ENCODE measurements around the gene PFAS. TPM values are rescaled to one million over a fixed set of nuclear protein-coding genes. Genes with fewer than 3 reads are reported as not detected.
A peak's percentile ranks its signal among the peaks of the same experiment; 100 is the strongest.

The PFAS gene
- total RNA-seq, 1 experiment from 2014 or later, result 66.8 TPM

DNA sequence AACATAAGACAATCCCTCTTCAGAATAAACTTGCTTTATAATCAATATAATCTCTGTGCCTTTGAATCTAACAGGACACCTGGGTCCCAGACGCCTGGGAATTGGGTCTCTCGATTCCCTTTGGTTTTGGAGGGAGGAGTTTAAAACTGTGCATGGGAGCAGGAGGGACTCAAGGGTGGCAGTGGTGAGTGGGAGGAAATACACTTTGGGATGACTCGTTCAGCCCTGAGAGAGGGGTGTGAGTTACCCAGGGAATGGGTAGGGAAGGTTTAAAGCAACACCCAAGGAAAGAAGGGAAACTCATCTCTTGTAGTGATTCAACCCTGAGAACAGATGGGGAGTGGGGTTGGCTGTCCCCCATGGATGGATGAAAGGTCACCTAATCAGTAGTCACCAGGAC lies 41.0 kb downstream of the PFAS start:
- Mint-ChIP-seq H3K4me3 (ENCODE audit: low read depth, unreplicated experiment) (no peak overlapping the region), H3K27ac (ENCODE audit: unreplicated experiment) (no peak overlapping the region), H3K4me1 (ENCODE audit: low read depth, unreplicated experiment) (peaks cover 20% of the 10 kb centered on the region), H3K36me3 (ENCODE audit: insufficient read depth, unreplicated experiment) (peaks cover 27% of the 10 kb centered on the region), H3K9me3 (ENCODE audit: low read depth, unreplicated experiment) (no peaks in the 10 kb centered on the region), H3K27me3 (ENCODE audit: unreplicated experiment) (no peaks in the 10 kb centered on the region)
- CTCF ChIA-PET, result no interaction called here
- intact Hi-C loops (cut with micrococcal nuclease; ENCODE audit: unreplicated experiment), result no loop called here
- BruUV-seq (replicated peaks), result no TSS peak
- TF ChIP-seq, protein P1, sequence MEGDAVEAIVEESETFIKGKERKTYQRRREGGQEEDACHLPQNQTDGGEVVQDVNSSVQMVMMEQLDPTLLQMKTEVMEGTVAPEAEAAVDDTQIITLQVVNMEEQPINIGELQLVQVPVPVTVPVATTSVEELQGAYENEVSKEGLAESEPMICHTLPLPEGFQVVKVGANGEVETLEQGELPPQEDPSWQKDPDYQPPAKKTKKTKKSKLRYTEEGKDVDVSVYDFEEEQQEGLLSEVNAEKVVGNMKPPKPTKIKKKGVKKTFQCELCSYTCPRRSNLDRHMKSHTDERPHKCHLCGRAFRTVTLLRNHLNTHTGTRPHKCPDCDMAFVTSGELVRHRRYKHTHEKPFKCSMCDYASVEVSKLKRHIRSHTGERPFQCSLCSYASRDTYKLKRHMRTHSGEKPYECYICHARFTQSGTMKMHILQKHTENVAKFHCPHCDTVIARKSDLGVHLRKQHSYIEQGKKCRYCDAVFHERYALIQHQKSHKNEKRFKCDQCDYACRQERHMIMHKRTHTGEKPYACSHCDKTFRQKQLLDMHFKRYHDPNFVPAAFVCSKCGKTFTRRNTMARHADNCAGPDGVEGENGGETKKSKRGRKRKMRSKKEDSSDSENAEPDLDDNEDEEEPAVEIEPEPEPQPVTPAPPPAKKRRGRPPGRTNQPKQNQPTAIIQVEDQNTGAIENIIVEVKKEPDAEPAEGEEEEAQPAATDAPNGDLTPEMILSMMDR (IDR thresholded peaks at IDR 0.05; ENCODE audit: unreplicated experiment), result no peak
- DNase-seq, result no peak

GRCh38 chr17:8292639-8293395 lies 43.7 kb downstream of the PFAS start:
- intact Hi-C loops (cut with micrococcal nuclease; ENCODE audit: unreplicated experiment), result no loop called here
- TF ChIP-seq, protein P1 (IDR thresholded peaks at IDR 0.05; ENCODE audit: unreplicated experiment), result no peak
- no peaks in the 10 kb centered on the region for H3K9me3 Mint-ChIP-seq (ENCODE audit: low read depth, unreplicated experiment)
- CTCF ChIA-PET, result no interaction called here
- H3K4me3 Mint-ChIP-seq (ENCODE audit: low read depth, unreplicated experiment), result no peak overlapping the region
- BruUV-seq (replicated peaks), result no TSS peak
- H3K4me1 Mint-ChIP-seq (ENCODE audit: low read depth, unreplicated experiment), result peaks cover 21% of the 10 kb centered on the region
- peaks cover 34% of the 10 kb centered on the region for H3K36me3 Mint-ChIP-seq (ENCODE audit: insufficient read depth, unreplicated experiment)
- no peaks in the 10 kb centered on the region for H3K27me3 Mint-ChIP-seq (ENCODE audit: unreplicated experiment)
- DNase-seq, result no peak
- no peak overlapping the region for H3K27ac Mint-ChIP-seq (ENCODE audit: unreplicated experiment)

DNA sequence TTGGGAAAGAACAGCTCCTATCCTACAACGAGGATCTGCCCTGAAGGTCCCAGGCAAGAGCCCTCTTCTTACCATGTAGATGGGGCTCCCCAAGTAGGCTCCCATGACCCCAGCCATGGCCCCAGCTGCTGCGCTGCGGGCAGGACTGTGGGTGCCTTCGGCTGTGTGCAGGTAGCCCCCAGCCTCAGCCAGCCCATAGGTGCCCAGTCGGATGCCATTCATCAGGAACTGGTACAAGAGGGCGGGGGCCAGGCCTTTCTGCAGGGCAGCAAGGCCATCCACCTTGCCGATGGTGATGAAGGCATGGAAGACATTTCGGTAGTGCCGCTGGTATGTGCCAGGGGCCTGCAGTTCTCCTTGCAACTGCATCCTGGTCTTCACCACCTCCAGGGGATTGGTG lies 45.3 kb downstream of the PFAS start:
- peaks cover 20% of the 10 kb centered on the region for H3K36me3 Mint-ChIP-seq (ENCODE audit: insufficient read depth, unreplicated experiment)
- BruUV-seq (replicated peaks), result no TSS peak
- peak overlapping the region; percentile 89 for H3K27ac Mint-ChIP-seq (ENCODE audit: unreplicated experiment)
- DNase-seq, result no peak
- TF ChIP-seq, protein P1 (IDR thresholded peaks at IDR 0.05; ENCODE audit: unreplicated experiment), result no peak
- peaks cover 21% of the 10 kb centered on the region for H3K4me1 Mint-ChIP-seq (ENCODE audit: low read depth, unreplicated experiment)
- intact Hi-C loops (cut with micrococcal nuclease; ENCODE audit: unreplicated experiment), result no loop called here
- no peaks in the 10 kb centered on the region for H3K9me3 Mint-ChIP-seq (ENCODE audit: low read depth, unreplicated experiment)
- CTCF ChIA-PET, result no interaction called here
- peak overlapping the region; percentile 93 for H3K4me3 Mint-ChIP-seq (ENCODE audit: low read depth, unreplicated experiment)
- H3K27me3 Mint-ChIP-seq (ENCODE audit: unreplicated experiment), result no peaks in the 10 kb centered on the region

DNA sequence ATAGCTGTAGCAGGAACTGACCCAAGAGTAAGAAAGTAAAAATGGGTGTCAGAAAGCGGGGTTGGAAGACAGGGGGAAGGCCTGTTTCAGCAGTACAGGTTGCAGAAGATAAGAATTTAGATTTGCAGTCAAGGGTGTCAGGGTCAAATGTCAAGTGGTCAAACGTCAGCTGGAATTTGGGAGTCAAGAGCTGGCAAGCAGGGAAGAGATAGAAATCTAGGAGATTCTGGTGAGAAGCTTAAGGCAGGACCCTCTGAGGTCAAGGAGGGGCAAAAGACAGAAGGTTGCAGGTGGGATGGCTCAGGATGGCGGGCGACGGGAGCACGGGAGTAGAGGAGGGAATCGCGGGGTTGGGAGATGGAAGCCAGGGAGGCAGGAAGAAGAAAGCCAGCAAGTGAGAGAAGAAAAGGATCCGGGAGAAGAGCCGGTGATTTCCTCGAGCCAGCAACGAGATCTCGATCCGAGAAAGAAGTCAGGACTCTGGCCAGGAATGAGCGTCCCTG lies 45.8 kb downstream of the PFAS start:
- CTCF ChIA-PET, result interaction anchor here (0.6 to 1.0 kb wide), 2 partner anchors 11 to 46 kb away, joined by 3 to 4 read pairs; partner anchors contain the start of gene PFAS
- intact Hi-C loops (cut with micrococcal nuclease; ENCODE audit: unreplicated experiment), result no loop called here
- BruUV-seq (replicated peaks), result TSS peak; percentile 81

More for the DNA sequence above, 45.8 kb downstream of the PFAS start:
- peak overlapping the region; percentile 93 for H3K4me3 Mint-ChIP-seq (ENCODE audit: low read depth, unreplicated experiment)
- DNase-seq, result no peak
- peak overlapping the region; percentile 89 for H3K27ac Mint-ChIP-seq (ENCODE audit: unreplicated experiment)
- no peaks in the 10 kb centered on the region for H3K27me3 Mint-ChIP-seq (ENCODE audit: unreplicated experiment)
- TF ChIP-seq, protein P1 (IDR thresholded peaks at IDR 0.05; ENCODE audit: unreplicated experiment), result no peak
- no peaks in the 10 kb centered on the region for H3K9me3 Mint-ChIP-seq (ENCODE audit: low read depth, unreplicated experiment)
- H3K4me1 Mint-ChIP-seq (ENCODE audit: low read depth, unreplicated experiment), result peaks cover 21% of the 10 kb centered on the region
- H3K36me3 Mint-ChIP-seq (ENCODE audit: insufficient read depth, unreplicated experiment), result peaks cover 20% of the 10 kb centered on the region

All from Calu3 (cell line).